Measurements from ENCODE around the gene RAP1GAP. TPM values are rescaled to one million over a fixed set of nuclear protein-coding genes. Genes with fewer than 3 reads are reported as not detected.
A peak's percentile ranks its signal among the peaks of the same experiment; 100 is the strongest.

Gene RAP1GAP
- polyA plus RNA-seq, 2 of the 4 experiments (the other 2 are of a cell fraction) = 5.4 to 16.7 TPM

DNA sequence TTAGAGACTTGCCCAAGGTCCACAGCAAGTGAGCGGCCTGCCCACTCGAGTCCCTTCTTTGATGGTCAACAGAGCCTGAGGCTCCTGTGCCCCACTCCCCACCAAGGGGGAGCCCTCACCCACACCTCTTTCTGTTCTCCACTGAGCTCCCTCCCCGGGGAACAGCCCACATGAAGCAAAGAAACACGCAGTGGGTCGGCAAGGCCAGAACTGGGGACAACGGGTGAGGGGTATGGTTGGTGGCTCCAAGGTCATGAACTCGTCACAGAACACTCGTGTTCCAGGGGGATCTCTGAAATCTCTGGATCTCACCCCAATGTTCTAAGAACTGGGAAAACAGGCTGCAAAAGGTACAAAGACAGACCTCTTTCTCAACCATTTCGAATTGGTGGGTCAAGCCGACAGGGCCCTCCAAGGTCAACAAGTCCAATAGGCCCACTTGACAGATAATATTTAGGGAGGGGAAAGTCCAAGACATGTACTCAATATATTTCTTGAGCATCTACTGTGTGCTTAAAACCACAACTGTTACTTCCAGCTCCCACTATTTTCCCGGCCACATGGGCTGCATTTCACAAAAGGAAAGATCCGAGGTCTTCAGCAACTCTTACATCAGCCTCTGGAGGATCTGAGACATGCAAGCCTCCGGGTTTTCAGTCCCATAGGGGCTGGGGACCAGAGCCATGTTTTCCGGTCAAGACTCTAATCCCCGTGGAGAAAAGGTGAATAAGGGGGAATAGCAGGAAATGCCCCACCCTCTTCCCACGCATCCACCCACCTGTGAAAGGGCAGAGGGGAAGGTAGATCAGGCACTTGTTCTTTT is 1.1 kb upstream of the RAP1GAP start:
- ATAC-seq = no peak
- ChIA-PET CTCF (interaction anchor here (0.7 to 1.8 kb wide), 4 partner anchors 8 to 302 kb away, joined by 3 to 7 read pairs (median 3); no protein-coding TSS in a partner anchor), POLR2A (no interaction called here)
- WGBS (ENCODE audit: missing lambda C conversion rate) = 83% methylated on average over 11 of the region's 16 CpGs
- H3K4me1 ChIP-seq = 0 out of 3 replicates have a peak, but pooled peaks cover 3% of the 10 kb centered on the region
- no peak overlapping the region for H3K4me2 ChIP-seq
- FAIRE-seq = no peak
- H3K4me3 ChIP-seq = no peak overlapping the region
- no peak overlapping the region for H3K27ac ChIP-seq
- no peak for DNase-seq (ENCODE audit: low read depth in 1 of 2, low spot score in 1 of 2)
- TF ChIP-seq, protein P1, sequence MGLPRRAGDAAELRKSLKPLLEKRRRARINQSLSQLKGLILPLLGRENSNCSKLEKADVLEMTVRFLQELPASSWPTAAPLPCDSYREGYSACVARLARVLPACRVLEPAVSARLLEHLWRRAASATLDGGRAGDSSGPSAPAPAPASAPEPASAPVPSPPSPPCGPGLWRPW (IDR thresholded peaks at IDR 0.05) = no peak
- TF ChIP-seq KDM5A (IDR thresholded peaks at IDR 0.05) (no peak), PHF8 (IDR thresholded peaks at IDR 0.05; ENCODE audit: borderline replicate concordance, low read depth) (no peak), RARB (CRISPR knock-in tag; IDR thresholded peaks at IDR 0.05) (no peak), POLR2A (IDR thresholded peaks at IDR 0.05; ENCODE audit: low read length) (no peak), MYC (IDR thresholded peaks at IDR 0.05; ENCODE audit: borderline replicate concordance, low read length) (no peak), ZNF302 (CRISPR knock-in tag; IDR thresholded peaks at IDR 0.05) (no peak), EP300 (IDR thresholded peaks at IDR 0.05) (no peak), ESRRA (IDR thresholded peaks at IDR 0.05; ENCODE audit: borderline replicate concordance, low read length) (no peak), TFCP2L1 (CRISPR knock-in tag; IDR thresholded peaks at IDR 0.05) (no peak)
- TF ChIP-seq, protein P2, sequence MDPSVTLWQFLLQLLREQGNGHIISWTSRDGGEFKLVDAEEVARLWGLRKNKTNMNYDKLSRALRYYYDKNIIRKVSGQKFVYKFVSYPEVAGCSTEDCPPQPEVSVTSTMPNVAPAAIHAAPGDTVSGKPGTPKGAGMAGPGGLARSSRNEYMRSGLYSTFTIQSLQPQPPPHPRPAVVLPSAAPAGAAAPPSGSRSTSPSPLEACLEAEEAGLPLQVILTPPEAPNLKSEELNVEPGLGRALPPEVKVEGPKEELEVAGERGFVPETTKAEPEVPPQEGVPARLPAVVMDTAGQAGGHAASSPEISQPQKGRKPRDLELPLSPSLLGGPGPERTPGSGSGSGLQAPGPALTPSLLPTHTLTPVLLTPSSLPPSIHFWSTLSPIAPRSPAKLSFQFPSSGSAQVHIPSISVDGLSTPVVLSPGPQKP (IDR thresholded peaks at IDR 0.05; ENCODE audit: low read depth, low read length) = no peak
- no peaks in the 10 kb centered on the region for H3K9me3 ChIP-seq

DNA sequence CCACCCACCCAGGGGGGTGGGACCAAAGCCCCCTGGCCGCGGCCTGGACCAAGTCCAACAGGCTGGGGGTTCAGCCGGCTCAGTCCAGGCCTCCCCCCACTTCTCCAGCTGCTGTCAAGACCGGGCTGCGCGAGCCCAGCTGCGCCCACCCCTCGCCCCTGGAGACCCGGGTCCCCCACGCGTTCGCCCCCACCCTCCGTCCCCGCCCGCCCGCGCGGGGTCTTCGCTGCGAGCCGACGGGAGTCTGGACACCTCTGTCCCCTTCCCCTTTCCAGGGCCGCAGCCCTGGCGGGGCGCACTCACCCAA is 253 bp downstream of the RAP1GAP start:
- Histone ChIP-seq H3K27ac (peak overlapping the region; percentile 33 to 72; a peak in 4 of 6 replicates), H3K4me2 (peak overlapping the region; percentile 99), H3K9me3 (no peaks in the 10 kb centered on the region), H3K4me3 (peak overlapping the region; percentile 45), H3K4me1 (0 out of 3 replicates have a peak, but pooled peaks cover 3% of the 10 kb centered on the region)
- ATAC-seq (no peak), FAIRE-seq (no peak), DNase-seq (ENCODE audit: low read depth in 1 of 2, low spot score in 1 of 2) (no peak)
- TF ChIP-seq CHD2 (IDR thresholded peaks at IDR 0.05; ENCODE audit: low read length, partially characterized antibody) = no peak
- TF ChIP-seq HOXB13 (CRISPR knock-in tag; IDR thresholded peaks at IDR 0.05; ENCODE audit: low read depth) = no peak
- no peak for TF ChIP-seq CEBPB (IDR thresholded peaks at IDR 0.05)
- no peak for TF ChIP-seq BHLHE40 (IDR thresholded peaks at IDR 0.05; ENCODE audit: low read depth, low read length)
- TF ChIP-seq MAZ (IDR thresholded peaks at IDR 0.05; ENCODE audit: borderline replicate concordance, low read depth, low read length) = no peak
- WGBS (ENCODE audit: missing lambda C conversion rate) = no CpG with 5 or more reads among the region's 25 CpGs
- POLR2A ChIA-PET = no interaction called here
- CTCF ChIA-PET = interaction anchor here (0.8 to 1.4 kb wide), 2 partner anchors 14 to 301 kb away, joined by 3 read pairs; no protein-coding TSS in a partner anchor

DNA sequence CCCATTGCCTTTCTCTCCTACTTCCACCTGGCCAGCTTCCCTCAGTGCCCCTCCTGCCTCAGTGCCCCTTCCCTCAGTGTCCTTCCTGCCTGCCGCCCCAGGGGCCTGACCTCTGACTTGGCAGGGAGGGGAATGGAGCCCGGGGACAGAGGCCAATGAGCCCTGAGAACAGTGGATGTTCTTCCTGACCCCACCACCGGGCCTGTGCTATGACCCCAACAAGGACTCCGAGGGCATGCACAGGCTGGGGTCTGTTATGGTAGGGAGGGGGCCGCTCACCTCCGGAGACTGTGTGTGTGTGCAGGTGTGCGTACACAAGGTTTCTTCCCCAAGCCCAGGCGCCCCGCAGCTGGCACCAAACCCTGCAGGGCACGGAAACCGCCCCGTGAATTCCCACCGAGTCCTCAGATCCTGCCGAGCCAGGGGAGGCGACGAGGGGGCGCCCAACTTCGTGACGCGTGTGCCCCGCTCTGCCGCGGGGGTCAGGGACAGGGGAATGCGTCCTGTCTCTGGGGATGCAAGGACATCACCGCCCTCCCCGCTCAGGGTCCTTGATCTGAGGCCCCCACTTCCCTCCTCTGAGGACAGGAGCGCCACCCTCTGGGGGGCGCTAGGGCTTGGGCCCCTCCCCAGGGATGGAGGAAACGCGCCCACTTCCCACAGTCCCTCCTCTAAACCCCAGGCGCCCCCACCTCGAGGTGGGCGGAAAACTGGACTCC is 766 bp downstream of the RAP1GAP start:
- TF ChIP-seq EP300 (IDR thresholded peaks at IDR 0.05) = no peak
- TF ChIP-seq RAD21 (conservative IDR thresholded peaks at IDR 0.05 in 1 of 2, IDR thresholded peaks at IDR 0.05 in 1 of 2) = no peak
- Histone ChIP-seq H3K9me3 (no peaks in the 10 kb centered on the region), H3K27ac (peak overlapping the region in 1 of 2 experiments; percentile 72; a peak in 4 of 6 replicates), H3K4me1 (0 out of 3 replicates have a peak, but pooled peaks cover 3% of the 10 kb centered on the region), H3K4me3 (peak overlapping the region; percentile 45), H3K4me2 (peak overlapping the region; percentile 99)
- POLR2A ChIA-PET = no interaction called here
- DNase-seq (ENCODE audit: low read depth in 1 of 2, low spot score in 1 of 2) = no peak
- no peak for ATAC-seq
- CTCF ChIA-PET = interaction anchor here (1.4 kb wide), 2 partner anchors 9 to 300 kb away, joined by 3 to 5 read pairs; no protein-coding TSS in a partner anchor
- FAIRE-seq = no peak
- WGBS (ENCODE audit: missing lambda C conversion rate) = 63% methylated on average over 23 of the region's 33 CpGs

Measured in A549 (cell line).